IMR-90 (cell line): ENCODE measurements around the gene CDS2. TPM values are rescaled to one million over a fixed set of nuclear protein-coding genes. Genes with fewer than 3 reads are reported as not detected.

ENCODE experiments used
- ATAC-seq: fragments of 200-7000 bp; cut with Tn5 transposase; 2 replicates; pipeline ENCODE4 v1.9.1; 2020; ENCODE audit warnings: low read depth, mild to moderate bottlenecking, moderate library complexity
- BruUV-seq: library from RNA; stranded (reverse); fragments of 400-500 nt; replicated peaks from 2 replicates; lab custom pipeline; 2021; lab: Mats Ljungman, UMichigan
- CTCF ChIA-PET: fragments of 300-600 bp; formaldehyde crosslinking; extraction: SDS; loops from one replicate; lab custom pipeline; 2021; ENCODE audit warnings: antibody characterized with exemption; lab: Yijun Ruan, JAX
- POLR2A ChIA-PET: fragments of 300-600 bp; sonication (Branson Sonifier 250); formaldehyde crosslinking; loops from one replicate; lab custom pipeline; 2022; ENCODE audit warnings: antibody characterized with exemption; ENCODE audit not compliant: unreplicated experiment; lab: Charles Lee
- DNase-seq: peaks from one replicate; pipeline ENCODE4 v3.0.0; 2013
- H2AFZ ChIP-seq: replicated peaks from 2 replicates; pipeline ENCODE3; 2013; ENCODE audit warnings: low read length, mild to moderate bottlenecking; ENCODE audit not compliant: poor library complexity
- H2AK5ac ChIP-seq: 2 replicates; pipeline ENCODE4 v1.6.1; 2013; ENCODE audit warnings: low read depth, low read length, inconsistent platforms
- H2AK9ac ChIP-seq: replicated peaks from 2 replicates; pipeline ENCODE3; 2013; ENCODE audit warnings: mild to moderate bottlenecking, low read depth, low read length, moderate library complexity; ENCODE audit not compliant: poor library complexity
- H2BK120ac ChIP-seq: 2 replicates; pipeline ENCODE4 v1.6.1; 2013; ENCODE audit warnings: low read depth, low read length, inconsistent platforms
- H2BK15ac ChIP-seq: 3 replicates; pipeline ENCODE4 v1.6.1; 2013; ENCODE audit warnings: low read depth, low read length, inconsistent platforms
- H2BK20ac ChIP-seq: 2 replicates; pipeline ENCODE4 v1.6.1; 2013; ENCODE audit warnings: low read depth, mild to moderate bottlenecking, inconsistent platforms, low read length, moderate library complexity
- H2BK5ac ChIP-seq: 2 replicates; pipeline ENCODE4 v1.6.1; 2013; ENCODE audit warnings: mild to moderate bottlenecking, low read depth, low read length, inconsistent platforms; ENCODE audit not compliant: poor library complexity, severe bottlenecking
- H3K14ac ChIP-seq: replicated peaks from 2 replicates; pipeline ENCODE4 v1.6.1; 2013; ENCODE audit warnings: low read depth, low read length, inconsistent platforms
- H3K18ac ChIP-seq: 2 replicates; pipeline ENCODE4 v1.6.1; 2013; ENCODE audit warnings: low read depth, low read length, control low read depth
- H3K23ac ChIP-seq: 2 replicates; pipeline ENCODE4 v1.6.1; 2013; ENCODE audit warnings: low read depth, low read length, inconsistent platforms
- H3K27ac ChIP-seq: 2 replicates; pipeline ENCODE4 v1.5.1; 2013; ENCODE audit warnings: mild to moderate bottlenecking, control low read depth, low read length; ENCODE audit not compliant: insufficient read depth
- H3K27me3 ChIP-seq: 2 replicates; pipeline ENCODE4 v1.6.1; 2013; ENCODE audit warnings: low read length; ENCODE audit not compliant: control insufficient read depth, insufficient read depth
- H3K36me3 ChIP-seq: 2 replicates; pipeline ENCODE4 v1.6.1; 2013; ENCODE audit warnings: low read length, mixed read lengths; ENCODE audit not compliant: control insufficient read depth, insufficient read depth
- H3K4ac ChIP-seq: 2 replicates; pipeline ENCODE4 v1.6.1; 2013; ENCODE audit warnings: low read depth, low read length, inconsistent platforms
- H3K4me1 ChIP-seq: 2 replicates; pipeline ENCODE4 v1.6.1; 2013; ENCODE audit warnings: low read length, mixed read lengths; ENCODE audit not compliant: control insufficient read depth, insufficient read depth
- H3K4me2 ChIP-seq: 2 replicates; pipeline ENCODE4 v1.6.1; 2013; ENCODE audit warnings: low read depth, mild to moderate bottlenecking, control low read depth, low read length, moderate library complexity
- H3K4me3 ChIP-seq: 2 replicates; pipeline ENCODE4 v1.5.1; 2013; ENCODE audit warnings: low read depth, mild to moderate bottlenecking, control low read depth, low read length, moderate library complexity; ENCODE audit not compliant: insufficient read depth
- H3K56ac ChIP-seq: 2 replicates; pipeline ENCODE4 v1.6.1; 2013; ENCODE audit warnings: low read length, inconsistent platforms; ENCODE audit not compliant: insufficient read depth; ENCODE audit errors: extremely low read depth
- H3K79me1 ChIP-seq, 2 experiments: 2 replicates each; pipeline ENCODE4 v1.6.1; 2013; ENCODE audit warnings: low read length in 2 of 2, inconsistent platforms in 1 of 2, low read depth in 1 of 2
- H3K9ac ChIP-seq: 2 replicates; pipeline ENCODE4 v1.6.1; 2013; ENCODE audit warnings: low read depth, low read length, control low read depth
- H3K9me1 ChIP-seq: 2 replicates; pipeline ENCODE4 v1.6.1; 2013; ENCODE audit warnings: low read length, inconsistent platforms; ENCODE audit not compliant: insufficient read depth
- H3K9me3 ChIP-seq: 2 replicates; pipeline ENCODE4 v1.6.1; 2013; ENCODE audit warnings: low read length; ENCODE audit not compliant: control insufficient read depth, insufficient read depth
- H4K20me1 ChIP-seq: 2 replicates; pipeline ENCODE4 v1.6.1; 2013; ENCODE audit warnings: low read length, inconsistent platforms; ENCODE audit not compliant: insufficient read depth
- H4K5ac ChIP-seq: 2 replicates; pipeline ENCODE4 v1.6.1; 2013; ENCODE audit warnings: mild to moderate bottlenecking, low read depth, low read length, control low read depth
- H4K8ac ChIP-seq, 2 experiments: 2 replicates each; pipeline ENCODE4 v1.6.1; 2013; ENCODE audit warnings: low read depth in 2 of 2, low read length in 2 of 2, control low read depth in 1 of 2, inconsistent platforms in 1 of 2
- H4K91ac ChIP-seq: 2 replicates; pipeline ENCODE4 v1.6.1; 2013; ENCODE audit warnings: low read depth, low read length, inconsistent platforms; ENCODE audit not compliant: insufficient read depth
- BHLHE40 ChIP-seq: fragments of 150-350 bp; IDR thresholded peaks from 2 replicates; pipeline ENCODE4 v1.6.1; 2016; ENCODE audit warnings: mild to moderate bottlenecking, low read depth, low read length
- CEBPB ChIP-seq: IDR thresholded peaks from 2 replicates; pipeline ENCODE4 v1.6.1; 2012; ENCODE audit warnings: low read depth, low read length, improper control_type of control experiment
- CTCF ChIP-seq: conservative IDR thresholded peaks from 2 replicates; pipeline ENCODE4 v1.5.1; 2012; ENCODE audit warnings: mild to moderate bottlenecking, low read depth, low read length, improper control_type of control experiment
- FOS ChIP-seq: fragments of 150-350 bp; IDR thresholded peaks from 2 replicates; pipeline ENCODE4 v1.6.1; 2016; ENCODE audit warnings: low read depth, low read length
- MAFK ChIP-seq: IDR thresholded peaks from 2 replicates; pipeline ENCODE4 v1.6.1; 2012; ENCODE audit warnings: low read depth, low read length, improper control_type of control experiment
- MXI1 ChIP-seq: IDR thresholded peaks from 2 replicates; pipeline ENCODE4 v1.6.1; 2012; ENCODE audit warnings: low read depth, mild to moderate bottlenecking, low read length, moderate library complexity, borderline replicate concordance
- RAD21 ChIP-seq: IDR thresholded peaks from 2 replicates; pipeline ENCODE4 v1.6.1; 2012; ENCODE audit warnings: low read length, improper control_type of control experiment
- RCOR1 ChIP-seq: IDR thresholded peaks from 2 replicates; pipeline ENCODE4 v1.6.1; 2012; ENCODE audit warnings: mild to moderate bottlenecking, low read length, improper control_type of control experiment; ENCODE audit not compliant: insufficient replicate concordance
- SMC3 ChIP-seq: fragments of 150-350 bp; IDR thresholded peaks from 2 replicates; pipeline ENCODE4 v1.6.1; 2016; ENCODE audit warnings: low read depth, mild to moderate bottlenecking, antibody characterized with exemption, low read length, moderate library complexity
- USF2 ChIP-seq: fragments of 150-350 bp; IDR thresholded peaks from 2 replicates; pipeline ENCODE4 v1.6.1; 2017; ENCODE audit warnings: mild to moderate bottlenecking, antibody characterized with exemption, low read length, low read depth
- WGBS, 2 experiments: methylation state at CpG; one replicate each; pipeline versions ENCODE4 v1.1.5 to v1.1.7; 2013; ENCODE audit warnings: missing lambda C conversion rate in 2 of 2; ENCODE audit not compliant: insufficient read length in 1 of 2; ENCODE audit errors: extremely low coverage in 2 of 2; 5-methylcytosine and 5-hydroxymethylcytosine counted together
- dilution Hi-C: fragments of 300-500 bp; cut with HindIII; formaldehyde crosslinking; loops from one replicate; pipeline ENCODE4 v1.14.3; 2018; ENCODE audit warnings: low sequenced_read_pairs; ENCODE audit not compliant: unreplicated experiment
- in situ Hi-C: fragments of 300-500 bp; cut with MboI; formaldehyde crosslinking; loops from 3 replicates; pipeline ENCODE4 v1.14.3; 2019; ENCODE audit warnings: low sequenced_read_pairs, inconsistent platforms, mixed read lengths
- intact Hi-C: fragments of 100-400 bp; cut with micrococcal nuclease; formaldehyde crosslinking; loops from 2 replicates; pipeline ENCODE4 v1.10.0; 2022
- polyA plus RNA-seq, 3 experiments: library from polyadenylated mRNA; depleted of rRNA; stranded (reverse); fragments of >200 nt; gene quantifications; 2 replicates each; pipeline ENCODE4 v1.2.3, GENCODE V29; 2012; ENCODE audit warnings: low replicate concordance in 1 of 3
- total RNA-seq: library from RNA; depleted of rRNA; stranded (reverse); fragments of >200 nt; gene quantifications from 2 replicates; pipeline ENCODE4 v1.2.3, GENCODE V29; 2012

Gene CDS2
- total and polyA plus RNA-seq, 2 of the 4 experiments (the other 2 are of a cell fraction) = 17.0 to 47.1 TPM

- Histone ChIP-seq H2AK5ac (no peak overlapping the region), H3K27ac (no peak overlapping the region), H3K4me3 (no peak overlapping the region), H3K9me1 (no peaks in the 10 kb centered on the region), H2BK20ac (no peak overlapping the region), H4K91ac (no peak overlapping the region), H3K18ac (no peak overlapping the region), H3K9me3 (no peaks in the 10 kb centered on the region), H3K23ac (no peak overlapping the region), H2AK9ac (no peak overlapping the region), H4K8ac (no peak overlapping the region), H3K4me1 (no peaks in the 10 kb centered on the region), H4K5ac (no peak overlapping the region), H3K4me2 (no peak overlapping the region), H2BK5ac (no peak overlapping the region), H3K27me3 (no peaks in the 10 kb centered on the region; the same call in 1 of the 2 replicates), H3K79me1 (no peaks in the 10 kb centered on the region), H2AFZ (no peak overlapping the region), H3K9ac (no peak overlapping the region), H3K4ac (no peak overlapping the region), H2BK120ac (no peak overlapping the region), H4K20me1 (no peaks in the 10 kb centered on the region), H3K56ac (no peak overlapping the region), H2BK15ac (no peak overlapping the region), H3K36me3 (0 out of 2 replicates have a peak, but pooled peaks cover 1% of the 10 kb centered on the region), H3K14ac (no peak overlapping the region)
- in situ Hi-C loops = no loop called here
- WGBS, 2 experiments = no CpG with 5 or more reads among the region's 11 CpGs
- ChIA-PET POLR2A (no interaction called here), CTCF (interaction anchor here (0.6 to 2.2 kb wide), 8 partner anchors 11 to 401 kb away, joined by 3 to 16 read pairs (median 7); partner anchors contain the start of genes CDS2 and PCNA)
- dilution Hi-C loops = no loop called here
- no TSS peak for BruUV-seq
- intact Hi-C loops = loop anchor here (1.0 kb wide), 1 partner anchor 18 kb away; no protein-coding TSS in a partner anchor
- ATAC-seq (peak; percentile 92), DNase-seq (peak; percentile 69)
- TF ChIP-seq FOS (no peak), RCOR1 (no peak), RAD21 (peak; percentile 81), BHLHE40 (no peak), SMC3 (peak; percentile 52), CTCF (peak; percentile 94), CEBPB (no peak), MAFK (no peak), MXI1 (no peak), USF2 (no peak)
Measured at GRCh38 chr20:5222919-5223634, 96.3 kb downstream of the CDS2 start.
